SK-N-SH treated with all-trans-retinoic acid at 6 μM for 48 hours (cell line): ENCODE measurements around the gene RAB31.

ENCODE experiments used
- ATAC-seq: fragments of 200-7000 bp; cut with Tn5 transposase; 3 replicates; pipeline ENCODE4 v1.9.1; 2020; ENCODE audit warnings: mild to moderate bottlenecking, moderate library complexity
- BACH2 ChIP-seq: fragments of 250-450 bp; sonication (Bioruptor Pico); IDR thresholded peaks from 2 replicates; pipeline ENCODE4 v1.9.0; 2021; ENCODE audit warnings: mild to moderate bottlenecking, borderline replicate concordance
- CSDC2 ChIP-seq: fragments of 250-450 bp; sonication (Bioruptor Pico); IDR thresholded peaks from 2 replicates; pipeline ENCODE4 v1.5.0; 2020; ENCODE audit warnings: mild to moderate bottlenecking, moderate library complexity
- CSRNP3 ChIP-seq: fragments of 250-450 bp; sonication (Bioruptor Pico); IDR thresholded peaks from 2 replicates; pipeline ENCODE4 v1.5.1; 2021; ENCODE audit warnings: mild to moderate bottlenecking, moderate library complexity
- GLIS3 ChIP-seq: fragments of 250-450 bp; sonication (Bioruptor Pico); IDR thresholded peaks from 2 replicates; pipeline ENCODE4 v1.5.0; 2020; ENCODE audit warnings: mild to moderate bottlenecking, moderate library complexity
- OSR1 ChIP-seq: fragments of 250-450 bp; sonication (Bioruptor Pico); IDR thresholded peaks from 2 replicates; pipeline ENCODE4 v1.8.0; 2022; ENCODE audit warnings: moderate library complexity, mild to moderate bottlenecking, inconsistent platforms
- POU6F1 ChIP-seq: fragments of 250-450 bp; sonication (Bioruptor Pico); IDR thresholded peaks from 2 replicates; pipeline ENCODE4 v1.8.0; 2021; ENCODE audit warnings: low read depth, mild to moderate bottlenecking, moderate library complexity, borderline replicate concordance
- PPARA ChIP-seq: fragments of 250-450 bp; sonication (Bioruptor Pico); IDR thresholded peaks from 2 replicates; pipeline ENCODE4 v1.5.0; 2020; ENCODE audit warnings: mild to moderate bottlenecking, borderline replicate concordance
- RARB ChIP-seq: fragments of 250-450 bp; sonication (Bioruptor Pico); IDR thresholded peaks from 2 replicates; pipeline ENCODE4 v1.8.0; 2021; ENCODE audit warnings: mild to moderate bottlenecking, moderate library complexity
- SNAI2 ChIP-seq: fragments of 250-450 bp; sonication (Bioruptor Pico); IDR thresholded peaks from 2 replicates; pipeline ENCODE4 v1.5.0; 2020; ENCODE audit warnings: mild to moderate bottlenecking, moderate library complexity
- TCF4 ChIP-seq: fragments of 250-450 bp; sonication (Bioruptor Pico); IDR thresholded peaks from 2 replicates; pipeline ENCODE4 v1.8.0; 2021; ENCODE audit warnings: mild to moderate bottlenecking, moderate library complexity, borderline replicate concordance
- TOX ChIP-seq: fragments of 250-450 bp; sonication (Bioruptor Pico); IDR thresholded peaks from 2 replicates; pipeline ENCODE4 v1.8.0; 2021; ENCODE audit warnings: mild to moderate bottlenecking, moderate library complexity, borderline replicate concordance
- ZC3H10 ChIP-seq: fragments of 250-450 bp; sonication (Bioruptor Pico); IDR thresholded peaks from 2 replicates; pipeline ENCODE4 v1.5.1; 2021; ENCODE audit warnings: mild to moderate bottlenecking, moderate library complexity
- ZFP3 ChIP-seq: fragments of 250-450 bp; sonication (Bioruptor Pico); IDR thresholded peaks from 2 replicates; pipeline ENCODE4 v1.5.0; 2020; ENCODE audit warnings: mild to moderate bottlenecking, moderate library complexity
- ZFP30 ChIP-seq: fragments of 450-650 bp; formaldehyde crosslinking; IDR thresholded peaks from 2 replicates; pipeline ENCODE4 v1.5.0; 2022; ENCODE audit warnings: mild to moderate bottlenecking, moderate library complexity
- ZNF565 ChIP-seq: fragments of 450-650 bp; formaldehyde crosslinking; conservative IDR thresholded peaks from 2 replicates; pipeline ENCODE4 v1.5.0; 2020; ENCODE audit warnings: low read depth, mild to moderate bottlenecking, moderate library complexity
- ZNF70 ChIP-seq: fragments of 450-650 bp; formaldehyde crosslinking; IDR thresholded peaks from 2 replicates; pipeline ENCODE4 v1.5.0; 2020; ENCODE audit warnings: mild to moderate bottlenecking, moderate library complexity
- TF ChIP-seq, protein P1 (sequence below): fragments of 250-450 bp; sonication (Bioruptor Pico); IDR thresholded peaks from 2 replicates; pipeline ENCODE4 v1.8.0; 2020; ENCODE audit warnings: mild to moderate bottlenecking, moderate library complexity, borderline replicate concordance
- TF ChIP-seq, protein P2 (sequence below): fragments of 250-450 bp; sonication (Bioruptor Pico); IDR thresholded peaks from 2 replicates; pipeline ENCODE4 v1.5.1; 2020; ENCODE audit warnings: low read depth, mild to moderate bottlenecking, moderate library complexity

RAB31 gene

GRCh38 chr18:9700261-9700796 lies 7.8 kb upstream of the RAB31 start (continued):
- TF ChIP-seq BACH2 (no peak), POU6F1 (CRISPR knock-in tag) (no peak), SNAI2 (CRISPR knock-in tag) (no peak)

GRCh38 chr18:9701609-9702349 lies 6.3 kb upstream of the RAB31 start:
- ATAC-seq = no peak

DNA sequence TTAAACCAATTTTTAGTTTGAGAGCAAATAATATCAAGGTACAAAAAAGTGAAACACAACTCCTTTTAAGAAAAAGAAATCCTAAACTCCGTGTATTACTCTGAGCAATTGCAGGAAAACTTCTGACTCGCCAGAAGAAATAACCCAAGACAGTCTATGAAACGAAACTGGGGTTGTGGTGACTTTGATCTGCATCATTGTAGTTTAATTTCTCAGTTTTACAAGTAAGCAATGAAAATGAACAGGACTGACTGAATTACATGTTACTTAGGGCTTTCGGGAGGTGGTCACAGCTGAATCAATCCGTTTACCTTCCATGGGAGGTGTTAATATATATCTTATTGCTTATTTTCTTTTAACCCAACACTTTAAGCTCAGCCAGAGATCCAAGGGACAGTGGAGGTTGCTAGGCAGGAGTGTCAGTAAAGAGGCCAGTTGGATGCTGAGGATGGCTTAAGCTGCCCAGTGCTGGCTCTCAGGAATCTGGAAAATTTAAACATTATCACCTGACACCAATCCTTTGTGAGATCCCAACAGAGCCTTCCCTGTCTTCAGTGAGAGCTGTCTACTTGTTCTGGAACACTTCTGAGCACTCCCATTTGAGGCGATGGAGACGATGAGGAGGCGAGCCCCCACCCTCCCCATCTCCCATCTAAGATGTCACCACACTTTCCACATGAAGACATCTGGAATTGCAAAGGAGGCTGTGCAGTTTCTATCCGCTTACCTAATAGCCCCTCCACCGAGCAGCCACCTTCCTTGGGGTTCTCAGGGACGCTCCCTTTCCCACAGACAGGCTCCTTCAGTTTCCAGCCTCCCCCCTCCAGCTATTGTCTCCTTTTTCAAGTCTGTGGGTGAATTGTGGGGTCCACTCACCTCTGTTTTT lies 3.6 kb upstream of the RAB31 start:
- no peak for ATAC-seq
- TF ChIP-seq CSDC2 (CRISPR knock-in tag) (no peak), ZC3H10 (CRISPR knock-in tag) (no peak), BACH2 (no peak), OSR1 (CRISPR knock-in tag) (no peak), TOX (CRISPR knock-in tag) (no peak), RARB (CRISPR knock-in tag) (no peak), ZFP30 (no peak), GLIS3 (CRISPR knock-in tag) (no peak), ZNF70 (CRISPR knock-in tag) (no peak), ZFP3 (CRISPR knock-in tag) (no peak), PPARA (CRISPR knock-in tag) (no peak)
- TF ChIP-seq, protein P1, sequence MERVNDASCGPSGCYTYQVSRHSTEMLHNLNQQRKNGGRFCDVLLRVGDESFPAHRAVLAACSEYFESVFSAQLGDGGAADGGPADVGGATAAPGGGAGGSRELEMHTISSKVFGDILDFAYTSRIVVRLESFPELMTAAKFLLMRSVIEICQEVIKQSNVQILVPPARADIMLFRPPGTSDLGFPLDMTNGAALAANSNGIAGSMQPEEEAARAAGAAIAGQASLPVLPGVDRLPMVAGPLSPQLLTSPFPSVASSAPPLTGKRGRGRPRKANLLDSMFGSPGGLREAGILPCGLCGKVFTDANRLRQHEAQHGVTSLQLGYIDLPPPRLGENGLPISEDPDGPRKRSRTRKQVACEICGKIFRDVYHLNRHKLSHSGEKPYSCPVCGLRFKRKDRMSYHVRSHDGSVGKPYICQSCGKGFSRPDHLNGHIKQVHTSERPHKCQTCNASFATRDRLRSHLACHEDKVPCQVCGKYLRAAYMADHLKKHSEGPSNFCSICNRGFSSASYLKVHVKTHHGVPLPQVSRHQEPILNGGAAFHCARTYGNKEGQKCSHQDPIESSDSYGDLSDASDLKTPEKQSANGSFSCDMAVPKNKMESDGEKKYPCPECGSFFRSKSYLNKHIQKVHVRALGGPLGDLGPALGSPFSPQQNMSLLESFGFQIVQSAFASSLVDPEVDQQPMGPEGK (CRISPR knock-in tag) = no peak
- TF ChIP-seq, protein P2, sequence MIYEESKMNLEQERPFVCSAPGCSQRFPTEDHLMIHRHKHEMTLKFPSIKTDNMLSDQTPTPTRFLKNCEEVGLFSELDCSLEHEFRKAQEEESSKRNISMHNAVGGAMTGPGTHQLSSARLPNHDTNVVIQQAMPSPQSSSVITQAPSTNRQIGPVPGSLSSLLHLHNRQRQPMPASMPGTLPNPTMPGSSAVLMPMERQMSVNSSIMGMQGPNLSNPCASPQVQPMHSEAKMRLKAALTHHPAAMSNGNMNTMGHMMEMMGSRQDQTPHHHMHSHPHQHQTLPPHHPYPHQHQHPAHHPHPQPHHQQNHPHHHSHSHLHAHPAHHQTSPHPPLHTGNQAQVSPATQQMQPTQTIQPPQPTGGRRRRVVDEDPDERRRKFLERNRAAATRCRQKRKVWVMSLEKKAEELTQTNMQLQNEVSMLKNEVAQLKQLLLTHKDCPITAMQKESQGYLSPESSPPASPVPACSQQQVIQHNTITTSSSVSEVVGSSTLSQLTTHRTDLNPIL (CRISPR knock-in tag) = no peak

More at GRCh38 chr18:9701609-9702349, 6.3 kb upstream of the RAB31 start:
- no peak for TF ChIP-seq CSRNP3 (CRISPR knock-in tag)

GRCh38 chr18:9705183-9705829 lies 2.8 kb upstream of the RAB31 start:
- TF ChIP-seq ZNF565 (CRISPR knock-in tag) = no peak
- no peak for TF ChIP-seq CSDC2 (CRISPR knock-in tag)
- TF ChIP-seq TCF4 (CRISPR knock-in tag) = no peak
- TF ChIP-seq ZC3H10 (CRISPR knock-in tag) = no peak
- TF ChIP-seq, all 23 proteins: peak for 0
- ATAC-seq = no peak
